Measurements from ENCODE around the gene TMEM131L.

DNA sequence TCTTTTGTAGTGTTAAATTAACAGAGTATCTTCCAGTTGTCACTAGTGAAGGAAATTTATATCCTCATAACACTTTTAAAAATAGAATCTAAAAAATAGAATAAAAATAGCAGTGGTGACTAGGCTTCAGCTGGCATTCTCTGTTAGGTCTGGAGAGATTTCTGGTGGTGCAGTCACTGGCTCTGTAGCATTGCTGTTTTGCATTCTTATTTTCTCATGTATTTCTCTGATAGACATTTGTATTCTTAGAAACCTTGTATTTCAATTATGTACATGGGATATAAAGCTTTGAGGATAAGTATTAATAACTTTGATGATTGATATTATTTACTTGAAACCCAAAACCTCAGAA is 87.6 kb downstream of the TMEM131L start:
- TF ChIP-seq JUND (IDR thresholded peaks at IDR 0.05) (no peak), RXRA (IDR thresholded peaks at IDR 0.05) (no peak), SP1 (IDR thresholded peaks at IDR 0.05) (no peak), GABPA (IDR thresholded peaks at IDR 0.05 in 1 of 2, conservative IDR thresholded peaks at IDR 0.05 in 1 of 2) (no peak)
- TF ChIP-seq, protein P1, sequence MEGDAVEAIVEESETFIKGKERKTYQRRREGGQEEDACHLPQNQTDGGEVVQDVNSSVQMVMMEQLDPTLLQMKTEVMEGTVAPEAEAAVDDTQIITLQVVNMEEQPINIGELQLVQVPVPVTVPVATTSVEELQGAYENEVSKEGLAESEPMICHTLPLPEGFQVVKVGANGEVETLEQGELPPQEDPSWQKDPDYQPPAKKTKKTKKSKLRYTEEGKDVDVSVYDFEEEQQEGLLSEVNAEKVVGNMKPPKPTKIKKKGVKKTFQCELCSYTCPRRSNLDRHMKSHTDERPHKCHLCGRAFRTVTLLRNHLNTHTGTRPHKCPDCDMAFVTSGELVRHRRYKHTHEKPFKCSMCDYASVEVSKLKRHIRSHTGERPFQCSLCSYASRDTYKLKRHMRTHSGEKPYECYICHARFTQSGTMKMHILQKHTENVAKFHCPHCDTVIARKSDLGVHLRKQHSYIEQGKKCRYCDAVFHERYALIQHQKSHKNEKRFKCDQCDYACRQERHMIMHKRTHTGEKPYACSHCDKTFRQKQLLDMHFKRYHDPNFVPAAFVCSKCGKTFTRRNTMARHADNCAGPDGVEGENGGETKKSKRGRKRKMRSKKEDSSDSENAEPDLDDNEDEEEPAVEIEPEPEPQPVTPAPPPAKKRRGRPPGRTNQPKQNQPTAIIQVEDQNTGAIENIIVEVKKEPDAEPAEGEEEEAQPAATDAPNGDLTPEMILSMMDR (IDR thresholded peaks at IDR 0.05; ENCODE audit: low read depth, low read length, missing input control): no peak
